Endodermal cell (in vitro differentiated cells): ENCODE results near the gene CTNNA2. TPM values are rescaled to one million over a fixed set of nuclear protein-coding genes. Genes with fewer than 3 reads are reported as not detected.

Experiments used
- DNase-seq: peaks from one replicate; pipeline ENCODE4 v3.0.0-alpha.2; 2017
- H3K27ac ChIP-seq: 2 replicates; pipeline ENCODE4 v1.5.1; 2013; ENCODE audit warnings: mild to moderate bottlenecking, low read depth, low read length, moderate library complexity
- H3K27me3 ChIP-seq: 2 replicates; pipeline ENCODE4 v1.6.1; 2013; ENCODE audit warnings: mild to moderate bottlenecking, low read length, moderate library complexity; ENCODE audit not compliant: insufficient read depth, control insufficient read depth, poor library complexity, severe bottlenecking
- H3K36me3 ChIP-seq: 2 replicates; pipeline ENCODE4 v1.7.0; 2013; ENCODE audit warnings: mild to moderate bottlenecking, low read length, moderate library complexity; ENCODE audit not compliant: control insufficient read depth, insufficient read depth
- H3K4me1 ChIP-seq: one replicate; pipeline ENCODE4 v1.7.0; 2013; ENCODE audit warnings: low read length; ENCODE audit not compliant: control insufficient read depth, insufficient read depth
- H3K4me3 ChIP-seq: 2 replicates; pipeline ENCODE4 v1.5.1; 2013; ENCODE audit warnings: mild to moderate bottlenecking, low read length, moderate library complexity
- H3K9ac ChIP-seq: 2 replicates; pipeline ENCODE4 v1.6.1; 2013; ENCODE audit warnings: mild to moderate bottlenecking, low read length, moderate library complexity; ENCODE audit not compliant: poor library complexity, severe bottlenecking; ENCODE audit errors: extremely low read depth
- H3K9me3 ChIP-seq: 2 replicates; pipeline ENCODE4 v1.6.1; 2013; ENCODE audit warnings: mild to moderate bottlenecking, low read length, moderate library complexity; ENCODE audit not compliant: control insufficient read depth
- H3K27ac Mint-ChIP-seq: 2 replicates; pipeline ENCODE4 v1.8.0; 2020; ENCODE audit warnings: mixed read lengths
- H3K27me3 Mint-ChIP-seq: 2 replicates; pipeline ENCODE4 v1.8.0; 2021; ENCODE audit warnings: mild to moderate bottlenecking, mixed read lengths; ENCODE audit not compliant: insufficient read depth
- H3K36me3 Mint-ChIP-seq: 2 replicates; pipeline ENCODE4 v1.8.0; 2020; ENCODE audit warnings: low read depth, mixed read lengths
- H3K4me1 Mint-ChIP-seq: 2 replicates; pipeline ENCODE4 v1.8.0; 2020; ENCODE audit warnings: mixed read lengths
- H3K4me3 Mint-ChIP-seq: 2 replicates; pipeline ENCODE4 v1.8.0; 2020; ENCODE audit warnings: mild to moderate bottlenecking, moderate library complexity, mixed read lengths
- H3K9me3 Mint-ChIP-seq: 2 replicates; pipeline ENCODE4 v1.8.0; 2020; ENCODE audit warnings: mild to moderate bottlenecking, mixed read lengths
- CTCF ChIP-seq: fragments of 200-600 bp; sonication (generic); conservative IDR thresholded peaks from 2 replicates; pipeline ENCODE4 v1.5.0; 2021; ENCODE audit warnings: antibody characterized with exemption, mild to moderate bottlenecking
- WGBS, 2 experiments: methylation state at CpG; one replicate each; pipeline versions ENCODE4 v1.1.5 to v1.1.7; 2013; ENCODE audit warnings: missing lambda C conversion rate in 2 of 2, mixed read lengths in 1 of 2; ENCODE audit not compliant: insufficient coverage in 1 of 2, insufficient read length in 1 of 2; 5-methylcytosine and 5-hydroxymethylcytosine counted together
- total RNA-seq, 2 donors: library from RNA; stranded (reverse); fragmentation: NEBNext Ultra II Directional in 1 of 2; extraction: Animal tissue kit (Norgen Biotek cat#: 25700) in 1 of 2; gene quantifications; 2 replicates in 1 of 2; 3 replicates in 1 of 2; pipeline ENCODE4 v1.2.1, GENCODE V29; 2021

CTNNA2 gene
- total RNA-seq, 2 donors from 2014 or later = 7.7 to 9.8 TPM

GRCh38 chr2:80120866-80121265 lies 608.0 kb downstream of the CTNNA2 start:
- H3K27ac Mint-ChIP-seq = no peak overlapping the region
- peaks cover 2% of the 10 kb centered on the region for H3K27me3 Mint-ChIP-seq
- H3K36me3 Mint-ChIP-seq = no peaks in the 10 kb centered on the region
- no peaks in the 10 kb centered on the region for H3K9me3 ChIP-seq
- no peaks in the 10 kb centered on the region for H3K36me3 ChIP-seq
- H3K27me3 ChIP-seq = no peaks in the 10 kb centered on the region
- H3K4me1 ChIP-seq = no peaks in the 10 kb centered on the region
- no peak for DNase-seq
- H3K9ac ChIP-seq = no peak overlapping the region
- H3K4me3 ChIP-seq = no peak overlapping the region
- H3K9me3 Mint-ChIP-seq = no peaks in the 10 kb centered on the region
- WGBS, 2 experiments = 93% methylated on average over 2 of the region's 3 CpGs
- no peaks in the 10 kb centered on the region for H3K4me1 Mint-ChIP-seq
- H3K4me3 Mint-ChIP-seq = no peak overlapping the region
- no peak overlapping the region for H3K27ac ChIP-seq
- TF ChIP-seq CTCF = no peak

GRCh38 chr2:80122675-80123074 lies 609.8 kb downstream of the CTNNA2 start:
- Histone ChIP-seq H3K9ac (no peak overlapping the region), H3K36me3 (no peaks in the 10 kb centered on the region), H3K4me1 (no peaks in the 10 kb centered on the region), H3K27me3 (no peaks in the 10 kb centered on the region), H3K4me3 (no peak overlapping the region), H3K27ac (no peak overlapping the region), H3K9me3 (no peaks in the 10 kb centered on the region)
- Mint-ChIP-seq H3K9me3 (no peaks in the 10 kb centered on the region), H3K27ac (no peak overlapping the region), H3K27me3 (peaks cover 2% of the 10 kb centered on the region), H3K4me3 (no peak overlapping the region), H3K4me1 (peaks cover 4% of the 10 kb centered on the region), H3K36me3 (no peaks in the 10 kb centered on the region)
- no peak for DNase-seq
- TF ChIP-seq CTCF = no peak
- 96% methylated on average over 3 to 5 of the region's 5 CpGs for WGBS, 2 experiments

- H3K36me3 Mint-ChIP-seq = no peaks in the 10 kb centered on the region
- no peak for DNase-seq
- H3K4me1 Mint-ChIP-seq = peaks cover 4% of the 10 kb centered on the region
- Histone ChIP-seq H3K36me3 (no peaks in the 10 kb centered on the region), H3K9me3 (no peaks in the 10 kb centered on the region), H3K9ac (no peak overlapping the region), H3K4me3 (no peak overlapping the region), H3K4me1 (no peaks in the 10 kb centered on the region), H3K27me3 (no peaks in the 10 kb centered on the region), H3K27ac (no peak overlapping the region)
- H3K9me3 Mint-ChIP-seq = no peaks in the 10 kb centered on the region
- TF ChIP-seq CTCF = no peak
- peaks cover 2% of the 10 kb centered on the region for H3K27me3 Mint-ChIP-seq
- H3K27ac Mint-ChIP-seq = no peak overlapping the region
- no peak overlapping the region for H3K4me3 Mint-ChIP-seq
- WGBS, 2 experiments = 91% methylated on average over 3 of the region's 3 CpGs; no CpG with 5 or more reads in 1 of the 2 experiments
Observed at GRCh38 chr2:80126596-80127189, 613.8 kb downstream of the CTNNA2 start.
